Caco-2 (cell line): ENCODE data around the gene CMSS1. TPM values are rescaled to one million over a fixed set of nuclear protein-coding genes. Genes with fewer than 3 reads are reported as not detected.

Experiments used
- BruUV-seq: library from RNA; stranded (reverse); fragments of 400-500 nt; replicated peaks from 2 replicates; lab custom pipeline; 2021; lab: Mats Ljungman, UMichigan
- CTCF ChIA-PET: fragments of 300-600 bp; sonication (Branson Sonifier 250); formaldehyde crosslinking; loops from one replicate; lab custom pipeline; 2022; ENCODE audit warnings: antibody characterized with exemption; lab: Charles Lee
- POLR2A ChIA-PET: fragments of 300-600 bp; sonication (Branson Sonifier 250); formaldehyde crosslinking; loops from one replicate; lab custom pipeline; 2022; ENCODE audit warnings: antibody characterized with exemption; lab: Charles Lee
- DNase-seq, 2 experiments: peaks; one replicate each; pipeline versions ENCODE4 v3.0.0 to v3.0.0-alpha.2; 2020 to 2022
- H3K27me3 ChIP-seq: replicated peaks from 2 replicates; pipeline ENCODE4 v1.6.0; 2011; ENCODE audit warnings: low read length; ENCODE audit not compliant: control insufficient read depth, insufficient read depth
- H3K36me3 ChIP-seq: 2 replicates; pipeline ENCODE4 v1.5.1; 2011; ENCODE audit warnings: low read length; ENCODE audit not compliant: control insufficient read depth, insufficient read depth
- H3K4me1 ChIP-seq: fragments of 250-450 bp; sonication (Bioruptor Pico); 2 replicates; pipeline ENCODE4 v1.5.1; 2020; ENCODE audit warnings: mild to moderate bottlenecking
- H3K4me3 ChIP-seq: 2 replicates; pipeline ENCODE4 v1.5.1; 2011; ENCODE audit warnings: low read depth, mild to moderate bottlenecking, control low read depth, low read length
- H3K9me3 ChIP-seq: fragments of 250-450 bp; sonication (Bioruptor Pico); 2 replicates; pipeline ENCODE4 v1.5.1; 2020; ENCODE audit warnings: mild to moderate bottlenecking, moderate library complexity
- H3K27ac Mint-ChIP-seq: one replicate; pipeline ENCODE4 v1.8.0; 2022; ENCODE audit warnings: mixed read lengths; ENCODE audit not compliant: unreplicated experiment
- H3K27me3 Mint-ChIP-seq: one replicate; pipeline ENCODE4 v1.8.0; 2022; ENCODE audit warnings: mixed read lengths; ENCODE audit not compliant: insufficient read depth, unreplicated experiment
- H3K36me3 Mint-ChIP-seq: one replicate; pipeline ENCODE4 v1.8.0; 2022; ENCODE audit warnings: mild to moderate bottlenecking, mixed read lengths; ENCODE audit not compliant: insufficient read depth, unreplicated experiment
- H3K4me1 Mint-ChIP-seq: one replicate; pipeline ENCODE4 v1.8.0; 2022; ENCODE audit warnings: low read depth, mixed read lengths; ENCODE audit not compliant: unreplicated experiment
- H3K4me3 Mint-ChIP-seq: one replicate; pipeline ENCODE4 v1.8.0; 2022; ENCODE audit warnings: mild to moderate bottlenecking, moderate library complexity, mixed read lengths; ENCODE audit not compliant: unreplicated experiment
- H3K9me3 Mint-ChIP-seq: one replicate; pipeline ENCODE4 v1.8.0; 2022; ENCODE audit warnings: mixed read lengths; ENCODE audit not compliant: unreplicated experiment
- intact Hi-C: fragments of 100-400 bp; cut with micrococcal nuclease; formaldehyde crosslinking; loops from one replicate; pipeline ENCODE4 v1.10.0; 2022; ENCODE audit not compliant: unreplicated experiment
- total RNA-seq: library from RNA; stranded (reverse); gene quantifications from 2 replicates; pipeline ENCODE4 v1.2.3, GENCODE V29; 2022
- TF ChIP-seq, protein P1 (sequence below), 2 experiments: fragments of 200-600 bp in 1 of 2; IDR thresholded peaks; 1 replicate in 1 of 2; 2 replicates in 1 of 2; pipeline versions ENCODE4 v1.5.1 to v1.8.0; 2011 to 2022; ENCODE audit warnings: antibody characterized with exemption in 1 of 2, control low read depth in 1 of 2, inconsistent platforms in 1 of 2, low read depth in 1 of 2, low read length in 1 of 2, mild to moderate bottlenecking in 1 of 2, moderate library complexity in 1 of 2; ENCODE audit not compliant: insufficient read depth in 1 of 2, severe bottlenecking in 1 of 2, unreplicated experiment in 1 of 2

Gene CMSS1
- total RNA-seq, 1 experiment from 2014 or later, result 54.4 TPM

DNA sequence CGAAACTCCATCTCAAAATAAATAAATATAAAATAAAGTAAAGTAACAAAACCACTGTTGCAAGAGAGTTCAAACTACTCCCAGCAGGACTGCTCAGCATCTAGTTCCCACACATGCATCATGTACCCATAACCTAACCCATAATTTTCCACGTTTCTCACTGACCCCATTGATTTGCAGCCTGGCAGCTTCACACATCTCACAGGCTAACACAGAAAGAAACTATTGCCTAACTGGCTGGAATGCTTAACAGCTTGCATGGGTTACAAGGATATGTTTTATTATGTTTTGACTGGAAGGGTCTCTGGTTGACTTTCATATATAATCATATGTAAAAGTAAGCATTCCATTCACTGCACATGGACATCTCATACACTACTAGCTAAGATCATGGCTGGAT is 387.5 kb downstream of the CMSS1 start:
- H3K4me3 ChIP-seq, result no peak overlapping the region
- H3K9me3 Mint-ChIP-seq, result no peaks in the 10 kb centered on the region
- no peak overlapping the region for H3K27ac Mint-ChIP-seq
- BruUV-seq, result no TSS peak
- ChIA-PET CTCF (no interaction called here), POLR2A (no interaction called here)
- no peak overlapping the region for H3K4me3 Mint-ChIP-seq
- intact Hi-C loops, result no loop called here
- H3K36me3 ChIP-seq, result no peaks in the 10 kb centered on the region
- H3K27me3 Mint-ChIP-seq, result no peaks in the 10 kb centered on the region
- DNase-seq, result no peak
- TF ChIP-seq, protein P1, sequence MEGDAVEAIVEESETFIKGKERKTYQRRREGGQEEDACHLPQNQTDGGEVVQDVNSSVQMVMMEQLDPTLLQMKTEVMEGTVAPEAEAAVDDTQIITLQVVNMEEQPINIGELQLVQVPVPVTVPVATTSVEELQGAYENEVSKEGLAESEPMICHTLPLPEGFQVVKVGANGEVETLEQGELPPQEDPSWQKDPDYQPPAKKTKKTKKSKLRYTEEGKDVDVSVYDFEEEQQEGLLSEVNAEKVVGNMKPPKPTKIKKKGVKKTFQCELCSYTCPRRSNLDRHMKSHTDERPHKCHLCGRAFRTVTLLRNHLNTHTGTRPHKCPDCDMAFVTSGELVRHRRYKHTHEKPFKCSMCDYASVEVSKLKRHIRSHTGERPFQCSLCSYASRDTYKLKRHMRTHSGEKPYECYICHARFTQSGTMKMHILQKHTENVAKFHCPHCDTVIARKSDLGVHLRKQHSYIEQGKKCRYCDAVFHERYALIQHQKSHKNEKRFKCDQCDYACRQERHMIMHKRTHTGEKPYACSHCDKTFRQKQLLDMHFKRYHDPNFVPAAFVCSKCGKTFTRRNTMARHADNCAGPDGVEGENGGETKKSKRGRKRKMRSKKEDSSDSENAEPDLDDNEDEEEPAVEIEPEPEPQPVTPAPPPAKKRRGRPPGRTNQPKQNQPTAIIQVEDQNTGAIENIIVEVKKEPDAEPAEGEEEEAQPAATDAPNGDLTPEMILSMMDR (IDR thresholded peaks at IDR 0.05; ENCODE audit: insufficient read depth in 1 of 2, low read depth in 1 of 2, low read length in 1 of 2, severe bottlenecking in 1 of 2, unreplicated experiment in 1 of 2), result no peak
- no peaks in the 10 kb centered on the region for H3K4me1 Mint-ChIP-seq
- no peaks in the 10 kb centered on the region for H3K36me3 Mint-ChIP-seq
- H3K4me1 ChIP-seq, result no peaks in the 10 kb centered on the region
- no peaks in the 10 kb centered on the region for H3K9me3 ChIP-seq
- no peaks in the 10 kb centered on the region for H3K27me3 ChIP-seq

DNA sequence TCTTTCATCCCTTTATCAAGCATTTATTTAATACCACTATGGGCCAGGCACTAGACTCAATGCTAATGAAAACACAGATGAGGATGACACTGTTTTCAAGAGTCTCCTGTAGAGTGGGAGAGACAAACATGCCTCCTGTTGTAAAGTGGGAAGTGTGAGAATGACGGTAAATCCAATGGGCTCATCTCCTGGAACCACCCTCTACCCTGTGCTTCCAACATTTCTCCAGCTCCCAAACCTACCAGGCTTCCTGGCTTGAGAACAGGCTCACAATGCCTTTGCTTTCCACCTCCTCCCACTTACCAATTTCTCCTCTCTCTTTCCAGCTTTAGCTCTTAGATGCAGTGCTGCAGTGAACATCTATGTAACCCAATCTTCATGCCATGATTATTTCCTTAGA is 389.0 kb downstream of the CMSS1 start:
- Mint-ChIP-seq H3K4me1 (no peaks in the 10 kb centered on the region), H3K9me3 (no peaks in the 10 kb centered on the region), H3K27ac (no peak overlapping the region), H3K36me3 (no peaks in the 10 kb centered on the region), H3K4me3 (no peak overlapping the region), H3K27me3 (no peaks in the 10 kb centered on the region)
- CTCF ChIA-PET, result no interaction called here
- Histone ChIP-seq H3K9me3 (no peaks in the 10 kb centered on the region), H3K4me1 (no peaks in the 10 kb centered on the region), H3K4me3 (no peak overlapping the region), H3K27me3 (no peaks in the 10 kb centered on the region), H3K36me3 (no peaks in the 10 kb centered on the region)
- TF ChIP-seq, protein P1 (IDR thresholded peaks at IDR 0.05; ENCODE audit: insufficient read depth in 1 of 2, low read depth in 1 of 2, low read length in 1 of 2, severe bottlenecking in 1 of 2, unreplicated experiment in 1 of 2), result no peak
- DNase-seq, result no peak
- no TSS peak for BruUV-seq
- POLR2A ChIA-PET, result no interaction called here
- intact Hi-C loops, result no loop called here

DNA sequence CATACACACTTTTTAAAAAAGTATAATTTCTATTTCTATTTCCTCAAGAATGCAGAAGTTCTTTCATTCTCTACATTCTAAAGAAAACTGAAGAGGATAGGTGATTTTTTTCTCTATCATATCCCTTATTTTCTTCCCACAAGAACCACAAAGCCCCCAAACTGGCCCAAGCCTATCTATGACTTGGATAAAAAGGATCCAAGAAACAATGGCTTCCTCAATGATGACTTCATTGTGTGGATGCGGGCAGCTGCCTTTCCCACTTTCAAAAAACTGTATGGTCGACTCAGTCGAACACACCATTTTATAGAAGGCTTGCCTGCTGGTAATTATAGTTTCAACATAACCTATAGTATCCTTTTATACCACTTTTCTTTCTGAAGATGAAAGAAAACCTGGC is 390.2 kb downstream of the CMSS1 start:
- Histone ChIP-seq H3K27me3 (no peaks in the 10 kb centered on the region), H3K36me3 (no peaks in the 10 kb centered on the region), H3K9me3 (no peaks in the 10 kb centered on the region), H3K4me1 (no peaks in the 10 kb centered on the region), H3K4me3 (no peak overlapping the region)
- TF ChIP-seq, protein P1 (IDR thresholded peaks at IDR 0.05; ENCODE audit: insufficient read depth in 1 of 2, low read depth in 1 of 2, low read length in 1 of 2, severe bottlenecking in 1 of 2, unreplicated experiment in 1 of 2), result no peak
- no peak overlapping the region for H3K27ac Mint-ChIP-seq
- DNase-seq, result no peak
- H3K9me3 Mint-ChIP-seq, result no peaks in the 10 kb centered on the region
- CTCF ChIA-PET, result no interaction called here
- no peak overlapping the region for H3K4me3 Mint-ChIP-seq
- no peaks in the 10 kb centered on the region for H3K36me3 Mint-ChIP-seq
- no peaks in the 10 kb centered on the region for H3K27me3 Mint-ChIP-seq
- intact Hi-C loops, result no loop called here
- BruUV-seq, result no TSS peak
- POLR2A ChIA-PET, result no interaction called here
- H3K4me1 Mint-ChIP-seq, result no peaks in the 10 kb centered on the region
